DMS53 (cell line): ENCODE data around the gene S100A4.
"Not testable (repeated sequence)": the region's sequence is repeated elsewhere in the genome, so short reads cannot be mapped to it uniquely, and the experiment has no call there.

ENCODE experiments used
- DNase-seq: peaks from one replicate; lab custom pipeline; 2025; lab: John Stamatoyannopoulos, UW

S100A4 gene

DNA sequence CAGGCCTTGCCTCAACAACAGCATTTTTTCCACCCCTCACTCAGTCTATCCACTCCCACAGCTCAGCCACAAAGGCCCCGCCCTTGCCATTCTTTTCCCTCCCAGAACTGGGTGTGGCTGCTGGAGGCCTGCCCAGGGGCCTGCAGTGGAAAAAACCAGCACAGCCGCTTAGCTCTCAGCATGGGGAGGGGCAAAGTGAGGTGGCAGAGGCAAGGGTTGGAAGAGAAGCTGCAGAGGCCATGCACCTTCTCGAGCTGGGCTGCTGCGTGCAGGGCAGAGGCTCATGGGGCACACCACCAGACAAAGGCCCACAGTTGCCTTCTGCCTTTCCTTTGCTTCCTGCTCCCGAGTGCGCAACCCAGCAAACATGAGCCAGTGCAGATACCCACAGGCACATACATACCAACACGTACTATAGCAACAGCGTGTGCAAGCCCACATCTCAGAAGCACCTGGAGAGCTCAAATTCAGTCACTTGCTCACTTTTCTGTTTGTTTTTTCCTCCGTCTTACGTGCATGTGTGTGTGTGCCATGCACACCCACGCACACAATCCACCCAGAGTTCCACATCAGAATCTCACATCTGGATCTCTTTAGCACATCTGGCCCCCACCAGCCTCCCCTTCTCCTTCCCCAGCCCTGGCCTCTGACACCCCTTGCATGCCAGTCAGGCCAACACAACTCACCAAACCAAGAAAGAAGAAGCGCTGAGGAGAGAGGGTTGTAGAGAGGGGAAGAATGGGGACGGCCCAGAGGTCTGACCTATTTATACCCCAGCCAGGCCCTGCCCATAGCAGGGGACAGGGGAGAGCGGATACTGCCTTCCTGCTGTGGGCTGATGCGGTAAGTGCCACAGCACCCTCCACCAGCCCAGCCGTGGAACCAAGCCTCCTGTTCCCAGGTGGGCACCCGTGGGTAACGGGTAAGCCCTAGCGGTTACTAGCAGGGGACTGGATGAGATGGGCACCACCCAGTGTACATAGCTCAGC is at the start of gene S100A4:
Gene S100A4, minus strand, starts transcription at position 740 of the 989 bp plus-strand sequence. CDS start 1,012 bp downstream, outside the sequence.
- peak; percentile 80 for DNase-seq

DNA sequence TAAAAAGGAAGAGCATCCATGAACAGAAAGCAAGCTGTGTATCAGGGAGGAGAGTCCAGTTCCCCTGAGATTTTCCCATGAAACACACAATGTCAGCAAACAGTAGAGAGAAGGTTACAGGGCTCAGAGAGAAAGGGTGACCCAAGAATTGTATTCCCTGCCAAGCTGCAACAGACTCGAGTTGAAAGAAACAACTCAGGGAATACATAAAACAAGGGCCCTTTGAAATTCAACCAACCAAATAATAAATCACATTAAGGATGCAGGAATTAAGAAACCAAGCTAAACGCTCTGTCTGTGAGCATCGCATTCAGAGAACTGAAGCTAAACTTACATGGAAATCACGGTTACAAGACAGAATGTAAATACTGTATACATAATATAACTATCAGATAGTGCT is 47.1 kb upstream of the S100A4 start:
- no peak for DNase-seq

DNA sequence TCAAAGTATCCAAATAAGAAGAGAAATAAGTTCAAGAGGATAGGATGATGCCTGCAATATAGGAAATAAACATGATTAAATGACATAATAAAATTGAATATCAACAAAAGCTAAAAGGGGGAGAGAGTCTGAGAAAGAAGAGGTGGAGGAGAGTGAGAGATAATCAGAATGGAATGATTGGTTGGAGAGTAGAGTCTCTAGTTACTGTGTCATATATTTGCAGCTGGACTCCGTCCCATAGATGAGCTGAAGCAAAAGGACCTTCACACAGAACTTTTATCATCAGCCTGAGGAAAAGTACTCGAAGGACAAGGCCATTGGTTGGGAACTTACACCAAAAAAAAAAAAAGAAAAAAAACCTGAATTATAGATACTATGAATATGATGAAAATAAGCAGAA is 42.9 kb upstream of the S100A4 start:
- DNase-seq: no peak

DNA sequence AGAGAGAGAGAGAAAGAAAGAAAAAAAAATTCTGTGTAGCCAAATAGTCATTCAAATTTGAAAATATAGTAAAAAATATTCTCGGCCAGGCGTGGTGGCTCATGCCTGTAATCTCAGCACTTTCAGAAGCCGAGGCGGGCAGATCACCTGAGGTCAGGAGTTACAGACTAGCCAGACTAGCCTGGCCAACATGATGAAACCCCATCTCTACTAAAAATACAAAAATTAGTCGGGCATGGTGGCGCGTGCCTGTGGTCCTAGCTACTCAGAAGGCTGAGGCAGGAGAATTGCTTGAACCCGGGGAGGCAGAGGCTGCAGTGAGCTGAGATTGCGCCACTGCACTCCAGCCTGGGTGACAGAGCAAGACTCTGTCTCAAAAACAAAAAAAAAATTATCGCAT is 42.4 kb upstream of the S100A4 start:
- DNase-seq: not testable (repeated sequence)

DNA sequence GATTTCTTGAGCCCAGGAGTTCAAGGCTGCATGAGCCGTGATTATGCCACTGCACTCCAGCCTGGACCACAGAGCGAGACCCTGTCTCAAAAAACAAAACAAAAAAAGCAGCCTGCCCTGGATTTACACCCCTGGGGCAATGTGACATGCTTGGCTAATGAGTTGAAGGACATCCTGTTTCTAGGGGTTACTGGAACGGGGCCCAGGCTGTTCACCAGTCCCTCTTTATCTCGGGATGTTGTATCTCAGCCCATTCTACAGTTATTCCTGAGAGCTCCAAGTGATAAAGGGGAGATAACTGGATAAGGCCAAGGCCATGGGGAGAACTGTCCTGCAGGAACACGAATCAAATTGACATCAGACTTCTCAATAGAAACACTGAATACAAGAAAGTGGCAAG is 41.7 kb upstream of the S100A4 start:
- DNase-seq: no peak

DNA sequence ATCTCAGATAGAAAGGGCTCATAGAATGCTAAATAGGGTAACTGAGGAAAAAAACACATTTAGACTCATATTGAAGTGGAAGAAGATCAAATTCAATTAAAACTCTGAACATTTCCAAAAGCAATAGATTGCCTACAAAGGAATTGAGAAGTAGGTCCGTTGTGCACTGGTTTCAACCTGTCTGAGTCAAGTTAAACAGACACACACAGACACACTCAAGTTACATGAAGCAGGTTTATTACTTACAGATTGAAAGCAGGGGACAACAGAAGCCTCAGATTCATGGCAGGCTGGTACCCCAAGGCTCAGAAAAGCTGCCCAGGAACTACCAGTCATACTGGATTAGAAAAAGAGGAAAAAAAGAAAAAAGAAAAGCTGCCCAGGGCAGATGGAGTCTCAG is 40.7 kb upstream of the S100A4 start:
- no peak for DNase-seq

DNA sequence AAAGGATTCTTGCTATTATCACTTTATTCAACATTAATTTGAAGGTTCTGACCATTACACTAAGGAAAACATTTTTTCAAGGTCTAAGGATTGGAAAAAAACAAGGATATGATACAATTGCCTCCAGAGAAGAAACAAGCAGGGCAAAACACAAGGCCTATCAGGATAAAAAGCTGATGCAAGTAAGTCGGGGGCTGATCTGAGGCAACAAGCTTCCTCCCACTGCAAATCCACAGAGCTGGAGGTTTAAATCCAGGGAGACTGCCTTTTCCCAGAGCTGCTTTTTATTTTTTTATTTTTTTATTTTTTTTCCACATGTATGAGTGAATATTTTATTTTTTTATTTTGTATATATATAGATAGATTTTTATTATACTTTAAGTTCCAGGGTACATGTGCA is 39.4 kb upstream of the S100A4 start:
- DNase-seq: no peak

DNA sequence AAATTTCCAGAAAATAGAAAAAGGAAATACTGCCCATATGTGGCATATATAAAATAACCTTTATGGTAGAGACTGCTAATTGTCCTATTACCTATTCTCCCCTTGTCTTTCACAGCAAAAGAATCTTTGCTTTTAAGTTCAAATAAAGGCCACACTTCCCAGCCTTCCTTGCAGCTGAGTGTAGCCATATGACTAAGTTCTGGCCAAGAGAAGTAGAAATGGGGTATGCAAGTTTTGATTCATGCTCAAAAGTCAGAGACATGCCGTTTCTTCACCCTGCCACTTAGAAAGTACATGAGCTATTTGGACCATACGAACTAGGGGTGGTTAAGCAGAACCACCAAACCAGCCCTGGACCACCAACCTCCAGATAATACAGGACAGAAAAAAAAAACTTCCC is 38.4 kb upstream of the S100A4 start:
- DNase-seq: no peak

DNA sequence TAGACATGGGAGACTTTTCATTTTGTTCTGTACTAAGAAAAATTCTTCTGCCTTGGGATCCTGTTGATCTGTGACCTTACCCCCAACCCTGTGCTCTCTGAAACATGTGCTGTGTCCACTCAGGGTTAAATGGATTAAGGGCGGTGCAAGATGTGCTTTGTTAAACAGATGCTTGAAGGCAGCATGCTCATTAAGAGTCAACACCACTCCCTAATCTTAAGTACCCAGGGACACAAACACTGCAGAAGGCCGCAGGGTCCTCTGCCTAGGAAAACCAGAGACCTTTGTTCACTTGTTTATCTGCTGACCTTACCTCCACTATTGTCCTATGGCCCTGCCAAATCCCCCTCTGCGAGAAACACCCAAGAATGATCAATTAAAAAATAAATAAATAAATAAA is 37.9 kb upstream of the S100A4 start:
- not testable (repeated sequence) for DNase-seq

DNA sequence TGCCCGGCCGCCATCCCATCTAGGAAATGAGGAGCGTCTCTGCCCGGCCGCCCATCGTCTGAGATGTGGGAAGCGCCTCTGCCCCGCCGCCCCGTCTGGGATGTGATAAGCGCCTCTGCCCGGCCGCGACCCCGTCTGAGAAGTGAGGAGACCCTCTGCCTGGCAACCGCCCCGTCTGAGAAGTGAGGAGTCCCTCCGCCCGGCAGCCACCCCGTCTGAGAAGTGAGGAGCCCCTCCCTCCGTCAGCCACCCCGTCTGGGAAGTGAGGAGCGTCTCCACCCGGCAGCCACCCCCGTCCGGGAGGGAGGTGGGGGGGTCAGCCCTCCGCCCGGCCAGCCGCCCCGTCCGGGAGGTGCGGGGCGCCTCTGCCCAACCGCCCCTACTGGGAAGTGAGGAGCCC is 37.2 kb upstream of the S100A4 start:
- DNase-seq: not testable (repeated sequence)

DNA sequence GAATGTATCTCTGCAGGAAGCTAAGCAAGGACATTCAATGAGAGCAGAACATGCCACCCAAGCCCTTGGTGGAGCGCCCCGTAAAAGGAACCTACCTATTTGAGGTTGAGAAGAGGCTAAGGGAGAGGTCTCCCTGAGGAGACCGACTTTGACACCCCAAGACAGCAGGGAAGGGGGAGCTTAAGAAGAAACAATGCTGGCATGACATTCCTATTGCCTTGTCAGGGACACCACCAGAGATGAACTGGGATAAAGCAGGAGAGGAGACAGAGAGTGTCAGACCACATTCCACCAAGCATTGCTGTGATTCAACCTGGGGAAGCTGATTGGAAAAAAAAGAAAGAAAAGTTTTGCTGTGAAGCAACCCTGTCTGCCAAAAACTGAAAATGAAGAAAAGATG is 33.3 kb upstream of the S100A4 start:
- no peak for DNase-seq

DNA sequence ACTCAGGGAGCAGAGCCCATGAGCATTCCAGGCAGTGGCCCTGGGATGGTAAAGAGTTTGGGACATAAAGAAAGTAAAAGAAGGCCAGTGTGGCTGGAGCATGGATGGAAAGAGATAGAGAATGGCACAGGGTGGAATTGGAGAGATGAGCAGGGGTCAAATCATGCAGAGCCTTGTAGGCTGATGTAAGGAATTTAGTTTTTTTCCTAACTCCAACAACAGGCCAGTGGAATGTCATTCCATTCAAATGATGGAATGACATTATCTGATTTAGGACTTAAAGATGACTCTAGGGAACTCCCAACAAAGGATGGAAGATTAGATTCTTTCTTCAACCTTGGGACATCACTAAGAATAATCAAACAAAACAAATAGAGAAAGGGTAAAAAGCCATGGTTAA is 32.9 kb upstream of the S100A4 start:
- DNase-seq: no peak

DNA sequence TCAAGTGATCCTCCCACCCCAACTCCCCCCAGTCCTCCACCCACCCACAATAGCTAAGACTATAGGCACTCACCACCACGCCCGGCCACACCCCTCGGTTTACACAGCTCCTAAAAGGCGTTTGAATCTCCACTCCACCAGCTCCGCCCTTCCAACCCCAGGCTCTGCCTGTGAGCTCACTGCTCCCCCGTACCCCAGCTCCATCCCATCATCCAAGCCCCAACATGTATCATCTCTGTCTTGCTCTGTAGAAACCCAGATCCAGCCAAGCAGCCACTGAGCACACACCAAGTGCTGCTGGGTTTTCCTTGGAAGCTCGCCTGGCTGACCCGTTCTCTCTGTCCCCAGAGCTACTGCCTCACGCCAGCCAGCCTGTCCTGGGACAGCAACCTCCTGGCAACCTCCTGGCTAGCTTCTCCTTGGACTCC is 32.0 kb upstream of the S100A4 start:
- DNase-seq: no peak

DNA sequence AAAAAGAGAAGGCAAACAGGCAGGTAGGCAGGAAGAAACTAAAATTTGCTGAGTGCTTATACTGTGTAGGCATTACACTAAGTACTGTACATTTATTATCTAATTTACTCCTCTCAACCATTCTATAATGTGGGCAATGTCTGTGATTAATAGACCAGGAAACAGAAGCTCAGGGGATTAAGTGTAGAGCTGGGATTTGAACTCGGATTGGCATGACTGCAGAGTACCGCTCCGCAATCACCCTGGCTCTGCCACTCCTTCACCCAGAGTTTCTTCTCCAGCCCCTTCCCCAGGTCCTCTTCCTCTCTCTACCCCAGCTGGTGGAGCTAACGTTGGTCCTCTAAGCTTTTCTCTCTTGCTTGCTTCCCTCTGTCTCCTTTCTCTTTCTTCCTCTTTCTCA is 31.5 kb upstream of the S100A4 start:
- DNase-seq: no peak

DNA sequence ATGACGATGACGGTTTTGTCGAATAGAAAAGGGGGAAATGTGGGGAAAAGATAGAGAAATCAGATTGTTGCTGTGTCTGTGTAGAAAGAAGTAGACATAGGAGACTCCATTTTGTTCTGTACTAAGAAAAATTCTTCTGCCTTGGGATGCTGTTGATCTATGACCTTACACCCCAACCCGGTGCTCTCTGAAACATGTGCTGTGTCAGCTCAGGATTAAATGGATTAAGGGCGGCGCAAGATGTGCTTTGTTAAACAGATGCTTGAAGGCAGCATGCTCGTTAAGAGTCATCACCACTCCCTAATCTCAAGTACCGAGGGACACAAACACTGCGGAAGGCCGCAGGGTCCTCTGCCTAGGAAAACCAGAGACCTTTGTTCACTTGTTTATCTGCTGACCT is 29.9 kb upstream of the S100A4 start:
- not testable (repeated sequence) for DNase-seq

DNA sequence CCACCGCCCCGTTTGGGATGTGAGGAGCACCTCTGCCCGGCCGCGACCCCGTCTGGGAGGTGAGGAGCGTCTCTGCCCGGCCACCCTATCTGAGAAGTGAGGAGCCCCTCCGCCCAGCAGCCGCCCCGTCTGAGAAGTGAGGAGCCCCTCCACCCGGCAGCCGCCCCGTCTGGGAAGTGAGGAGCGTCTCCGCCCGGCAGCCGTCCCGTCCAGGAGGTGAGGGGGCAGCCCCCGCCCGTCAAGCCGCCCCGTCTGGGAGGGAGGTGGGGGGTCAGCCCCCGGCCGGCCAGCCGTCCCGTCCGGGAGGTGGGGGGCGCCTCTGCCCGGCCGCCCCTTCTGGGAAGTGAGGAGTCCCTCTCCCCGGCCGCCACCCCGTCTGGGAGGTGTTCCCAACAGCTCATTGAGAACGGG is 29.5 kb upstream of the S100A4 start:
- not testable (repeated sequence) for DNase-seq

DNA sequence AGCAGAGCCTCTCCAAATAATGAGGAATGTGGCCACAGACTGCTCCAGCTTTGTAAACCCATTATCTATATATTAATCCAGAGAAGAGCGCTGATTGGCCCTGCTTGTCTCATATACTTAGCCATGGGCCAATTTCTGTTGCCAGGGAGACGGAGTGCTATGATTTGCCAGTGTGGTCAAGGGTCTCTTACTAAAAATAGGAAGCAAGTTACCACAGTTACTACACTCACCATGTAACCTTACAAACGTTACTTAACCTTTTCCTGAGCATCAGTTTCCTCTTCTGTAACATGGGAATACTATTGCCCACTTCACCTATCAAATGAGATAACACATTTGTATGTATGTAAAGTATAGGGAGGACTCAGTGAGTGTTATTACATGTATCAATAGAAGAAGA is 27.7 kb upstream of the S100A4 start:
- no peak for DNase-seq

DNA sequence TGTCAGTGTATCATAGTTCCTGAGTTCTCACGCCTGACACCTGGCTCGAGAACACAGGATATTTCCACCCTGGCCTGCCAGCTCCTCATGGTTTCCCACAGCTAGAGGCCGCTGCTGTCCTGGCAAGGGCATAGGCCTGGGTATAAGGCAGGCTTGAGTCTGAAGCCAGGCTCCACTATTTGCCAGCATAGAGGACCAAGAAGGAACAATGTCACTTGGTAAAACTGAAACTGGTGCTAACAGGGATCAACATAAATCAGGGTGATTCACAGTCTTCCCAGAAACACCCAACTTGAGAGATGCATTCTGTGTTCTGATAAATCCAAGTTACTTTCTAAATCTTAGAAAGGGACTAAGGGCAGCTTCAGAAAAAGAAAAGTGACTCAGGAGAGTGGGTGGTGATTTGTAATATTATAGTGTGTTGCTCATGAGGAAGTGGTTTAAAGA is 27.0 kb upstream of the S100A4 start:
- peak; percentile 92 for DNase-seq

DNA sequence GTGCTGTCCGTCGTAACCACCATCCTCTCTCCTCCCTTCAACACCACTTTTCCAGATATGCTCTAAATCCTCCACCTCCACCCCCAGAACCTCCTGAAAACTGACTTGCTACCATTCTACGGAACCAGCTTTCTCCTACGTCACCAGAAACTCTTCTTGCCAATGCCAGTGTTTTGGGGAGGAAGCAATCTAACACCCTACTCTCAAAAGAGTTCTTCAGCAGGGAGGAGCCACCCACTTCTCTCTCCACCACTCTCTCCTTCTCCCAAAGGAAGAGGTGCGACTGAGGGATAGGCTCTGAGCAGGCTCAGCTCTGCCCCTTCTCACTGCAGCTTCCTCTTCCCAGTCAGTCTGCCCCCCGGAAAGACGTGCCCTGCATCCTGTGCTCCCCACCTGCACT is 26.1 kb upstream of the S100A4 start:
- no peak for DNase-seq

DNA sequence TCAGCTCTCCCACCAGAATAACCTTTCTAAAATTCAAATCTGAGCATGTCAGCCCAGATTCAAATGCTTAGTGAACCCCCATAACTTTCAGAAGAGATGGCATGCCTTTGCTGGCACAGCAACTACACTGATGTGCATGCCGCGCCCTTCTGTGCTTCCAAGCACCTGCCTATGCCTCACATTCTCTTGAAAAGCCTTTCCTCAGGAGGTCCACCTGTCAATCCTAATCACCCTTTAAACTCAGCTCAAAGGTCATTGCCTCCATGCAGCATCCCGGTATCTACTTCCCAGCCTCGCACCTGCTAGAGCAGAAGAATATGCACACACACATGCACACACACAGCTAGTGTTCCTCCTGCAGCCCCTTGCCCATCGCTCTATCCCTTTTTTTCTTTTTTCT is 25.3 kb upstream of the S100A4 start:
- peak; percentile 68 for DNase-seq

DNA sequence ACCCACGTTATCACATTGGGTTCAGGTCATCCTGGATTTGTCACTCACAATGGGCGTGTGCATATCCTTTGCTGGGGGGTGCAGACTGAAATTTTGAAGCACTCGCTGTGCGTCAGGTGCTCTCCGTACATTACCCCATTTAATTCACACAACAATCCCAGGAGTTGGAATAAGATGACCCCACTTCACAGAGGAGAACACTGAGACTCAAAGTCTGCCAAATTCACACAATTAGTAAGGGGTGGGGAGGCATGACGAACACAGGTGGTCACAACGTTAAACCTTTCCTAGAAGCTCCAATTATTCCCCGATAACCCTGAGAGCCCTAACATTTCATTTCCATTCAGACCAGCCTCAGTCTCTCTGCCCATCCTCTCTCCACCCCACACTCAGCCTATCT is 23.9 kb upstream of the S100A4 start:
- DNase-seq: no peak

DNA sequence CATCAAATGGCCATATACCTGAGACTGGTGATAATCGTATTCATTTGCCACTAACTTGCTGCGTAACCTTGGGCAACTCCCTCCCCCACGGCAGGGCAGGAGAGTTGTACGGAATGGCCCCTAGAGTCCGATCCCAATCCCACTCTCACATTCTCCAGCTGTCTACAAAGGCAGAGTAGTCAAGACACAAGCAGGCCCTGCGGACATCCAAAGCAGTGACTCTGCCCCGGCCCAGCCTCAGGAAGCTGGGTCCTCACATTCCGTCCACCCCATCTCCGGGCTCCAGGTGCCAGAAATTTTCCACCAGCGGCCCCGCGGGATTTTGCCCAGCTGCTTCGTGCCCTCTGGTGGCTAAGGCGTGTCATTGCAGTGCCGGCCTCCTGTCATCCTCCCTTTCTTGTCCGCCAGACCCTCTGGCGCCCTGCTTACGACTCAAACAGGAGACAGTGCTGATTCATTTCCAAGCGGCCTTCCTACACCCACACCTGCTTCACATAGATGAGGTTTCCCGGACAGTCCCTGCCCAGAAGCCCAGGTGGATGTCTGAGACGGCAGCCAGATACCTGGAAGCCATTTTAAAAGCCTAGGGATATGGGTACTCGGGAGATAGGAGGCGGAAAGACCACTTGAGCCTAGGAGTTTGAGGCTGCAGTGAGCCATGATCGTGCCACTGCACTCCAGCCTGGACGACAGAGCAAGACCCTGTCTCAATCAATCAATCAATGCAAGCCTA is 22.9 kb upstream of the S100A4 start:
- peak; percentile 96 for DNase-seq
